Astrocyte of the cerebellum (primary cell): ENCODE data around the gene MT4.
A peak's percentile ranks its signal among the peaks of the same experiment; 100 is the strongest.

Source experiments
- DNase-seq: peaks from one replicate; pipeline ENCODE4 v3.0.0-alpha.2; 2011; ENCODE audit warnings: low read depth
- H3K4me3 ChIP-seq: 2 replicates; pipeline ENCODE4 v1.5.1; 2011; ENCODE audit warnings: mild to moderate bottlenecking, low read depth, low read length, moderate library complexity
- CTCF ChIP-seq: IDR thresholded peaks from 2 replicates; pipeline ENCODE4 v1.5.1; 2012; ENCODE audit warnings: low read length, low read depth, moderate library complexity, mild to moderate bottlenecking; ENCODE audit errors: missing control alignments
- in situ Hi-C: cut with HindIII; loops from 2 replicates; pipeline ENCODE4 v1.10.0; 2017; ENCODE audit warnings: low sequenced_read_pairs

MT4 gene

GRCh38 chr16:56610609-56611111 is 45.8 kb downstream of the MT4 start:
- DNase-seq: no peak
- peak overlapping the region; percentile 88 for H3K4me3 ChIP-seq
- in situ Hi-C loops: no loop called here
- no peak for TF ChIP-seq CTCF

GRCh38 chr16:56611281-56611833 is 46.5 kb downstream of the MT4 start:
- DNase-seq: no peak
- in situ Hi-C loops: no loop called here
- no peak overlapping the region for H3K4me3 ChIP-seq
- TF ChIP-seq CTCF: no peak

DNA sequence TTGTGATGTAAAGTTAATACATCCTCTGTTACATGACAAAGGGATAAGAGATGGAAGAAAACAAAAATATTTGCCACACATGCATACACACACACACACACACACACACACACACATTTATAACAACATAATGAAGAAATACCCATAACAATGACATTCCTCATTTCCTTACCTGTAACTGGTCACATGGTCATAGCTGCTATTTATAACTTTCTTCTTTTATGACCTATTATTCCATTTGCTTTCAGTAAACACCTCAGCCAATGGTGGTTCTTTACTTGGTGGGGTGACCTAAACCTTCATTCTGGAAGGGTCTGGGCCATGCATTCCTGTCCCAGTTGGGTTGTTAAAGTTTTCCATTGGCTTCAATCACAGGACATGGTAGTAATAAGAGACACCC is 48.8 kb downstream of the MT4 start:
- no peak overlapping the region for H3K4me3 ChIP-seq
- DNase-seq: no peak
- no peak for TF ChIP-seq CTCF
- in situ Hi-C loops: no loop called here

GRCh38 chr16:56614549-56614991 is 49.7 kb downstream of the MT4 start:
- in situ Hi-C loops: no loop called here
- no peak for TF ChIP-seq CTCF

GRCh38 chr16:56615353-56615752 is 50.5 kb downstream of the MT4 start:
- TF ChIP-seq CTCF: no peak

More at GRCh38 chr16:56614549-56614991, 49.7 kb downstream of the MT4 start:
- DNase-seq: peak; percentile 66
- H3K4me3 ChIP-seq: no peak overlapping the region

DNA sequence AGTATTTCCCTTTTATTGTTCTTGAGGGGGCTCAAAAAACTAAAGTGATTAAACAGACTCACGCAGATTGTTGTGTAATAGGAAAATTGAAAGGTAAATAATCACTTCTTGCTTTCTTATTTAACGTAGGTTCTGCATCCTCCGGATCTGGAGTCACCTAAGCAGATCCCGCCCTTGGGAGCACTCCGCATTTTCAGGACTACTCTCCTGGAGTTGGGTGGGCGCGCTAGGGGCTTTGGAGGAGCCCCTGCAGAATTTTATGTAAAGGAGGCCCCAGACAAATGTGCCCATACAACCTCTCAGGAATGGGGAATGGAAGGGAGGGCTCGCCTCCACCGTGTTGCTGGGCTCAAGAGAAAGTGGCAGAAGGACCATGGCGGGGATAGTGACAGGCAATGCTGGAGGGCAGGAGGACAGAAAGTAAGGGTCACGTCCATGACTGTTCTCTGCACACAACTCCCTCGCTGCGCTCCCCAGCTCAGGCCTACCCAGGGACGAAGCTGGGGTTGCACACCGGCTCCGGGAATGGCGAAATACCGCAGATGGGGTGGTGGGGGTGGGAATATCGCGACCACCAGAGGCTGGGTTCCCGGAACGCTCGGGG is 51.8 kb downstream of the MT4 start:
- TF ChIP-seq CTCF: no peak
- in situ Hi-C loops: no loop called here
- peak overlapping the region; percentile 28 for H3K4me3 ChIP-seq
- no peak for DNase-seq

More at GRCh38 chr16:56615353-56615752, 50.5 kb downstream of the MT4 start:
- in situ Hi-C loops: no loop called here
- H3K4me3 ChIP-seq: no peak overlapping the region
- no peak for DNase-seq
